ENCODE measurements around the gene HEATR9.

HEATR9 gene

GRCh38 chr17:35808240-35808961 is 60.3 kb downstream of the HEATR9 start:
- DNase-seq = no peak

- no peak for DNase-seq
These were observed 61.1 kb downstream of the HEATR9 start for GRCh38 chr17:35807371-35808144.
